Stomach (tissue), 9 donors: ENCODE measurements around the gene TBC1D14. TPM values are rescaled to one million over a fixed set of nuclear protein-coding genes. Genes with fewer than 3 reads are reported as not detected.
"Not testable (repeated sequence)": the region's sequence is repeated elsewhere in the genome, so short reads cannot be mapped to it uniquely, and the experiment has no call there.

ENCODE experiments used
- DNase-seq, 2 donors: peaks; one replicate each; pipeline versions ENCODE4 v3.0.0 to v3.0.0-alpha.2; 2013 to 2019
- H3K27ac ChIP-seq, 5 donors: fragments of 200-600 bp in 4 of 5; sonication (generic) in 4 of 5; one replicate each; pipeline ENCODE4 v1.5.1; 2013 to 2019; ENCODE audit warnings: mild to moderate bottlenecking in 1 of 5, moderate library complexity in 1 of 5
- H3K27me3 ChIP-seq, 3 donors: fragments of 200-600 bp; sonication (generic); one replicate each; pipeline ENCODE4 v1.5.1; 2017 to 2019; ENCODE audit warnings: mixed run types in 1 of 3
- H3K36me3 ChIP-seq, 4 donors: fragments of 200-600 bp; sonication (generic); 1 replicate in 3 of 4; 2 replicates in 1 of 4; pipeline ENCODE4 v1.5.1; 2016 to 2019
- H3K4me1 ChIP-seq, 4 donors: fragments of 200-600 bp; sonication (generic); one replicate each; pipeline ENCODE4 v1.5.1; 2016 to 2019
- H3K4me3 ChIP-seq, 4 donors: fragments of 200-600 bp; sonication (generic) in 3 of 4; one replicate each; pipeline ENCODE4 v1.5.1; 2016 to 2019; ENCODE audit warnings: mild to moderate bottlenecking in 1 of 4
- H3K9me3 ChIP-seq, 4 donors: fragments of 200-600 bp; sonication (generic); one replicate each; pipeline ENCODE4 v1.5.1; 2016 to 2019
- POLR2A ChIP-seq, 4 donors: fragments of 450-650 bp; IDR thresholded peaks; one replicate each; pipeline ENCODE4 v1.6.1; 2016; ENCODE audit warnings: antibody characterized with exemption in 4 of 4, control low read depth in 2 of 4, mild to moderate bottlenecking in 1 of 4, moderate library complexity in 1 of 4
- WGBS, 5 donors: extraction: QIAGEN DNeasy Blood & Tissue Kit in 3 of 5; methylation state at CpG; one replicate each; pipeline versions ENCODE4 v1.1.5 to v1.1.7; 2013 to 2018; 5-methylcytosine and 5-hydroxymethylcytosine counted together
- intact Hi-C: fragments of 100-400 bp; cut with DNase I; formaldehyde crosslinking; loops from one replicate; pipeline ENCODE4 v1.15.1; 2023; ENCODE audit warnings: low total_unique reads
- polyA plus RNA-seq, 3 donors: library from polyadenylated mRNA; stranded (reverse); fragments of 200-250 nt; gene quantifications; one replicate each; pipeline ENCODE4 v1.2.3, GENCODE V29; 2013
- total RNA-seq, 5 donors: library from RNA; depleted of rRNA; stranded (reverse); fragments of >200 nt; gene quantifications; one replicate each; pipeline versions ENCODE4 v1.1.0 to v1.2.3, GENCODE V29; 2014 to 2016
- TF ChIP-seq, protein P1 (sequence below), 7 experiments: fragments of 450-650 bp in 4 of 7; fragments of 200-600 bp in 3 of 7; sonication (generic) in 3 of 7; IDR thresholded peaks; one replicate each; pipeline ENCODE4 v1.5.1; 2016 to 2019; ENCODE audit warnings: antibody characterized with exemption in 7 of 7, control low read depth in 2 of 7, mild to moderate bottlenecking in 1 of 7
- donor health status: healthy with polysubstance abuse.
- donor health status: Bipolar disorder and iron deficiency.
- donor health status: healthy.

Gene TBC1D14
- total and polyA plus RNA-seq, 8 donors, result 19.5 to 72.4 (median 40.4) TPM

GRCh38 chr4:7077371-7077770, 167.7 kb downstream of the TBC1D14 start:
- Histone ChIP-seq H3K9me3 (no peaks in the 10 kb centered on the region), H3K27me3 (no peaks in the 10 kb centered on the region), H3K4me3 (no peak overlapping the region), H3K4me1 (peaks cover 0 to 5% (median 0%) of the 10 kb centered on the region in 4 donors), H3K36me3 (no peaks in the 10 kb centered on the region), H3K27ac (no peak overlapping the region)
- intact Hi-C loops, result loop anchor here (10.0 kb wide), 1 partner anchor 103 kb away; no protein-coding TSS in a partner anchor
- WGBS, 5 donors, result 89 to 98% (median 91%) methylated on average over 7 to 12 of the region's 12 CpGs
- DNase-seq, result no peak
- TF ChIP-seq, protein P1, sequence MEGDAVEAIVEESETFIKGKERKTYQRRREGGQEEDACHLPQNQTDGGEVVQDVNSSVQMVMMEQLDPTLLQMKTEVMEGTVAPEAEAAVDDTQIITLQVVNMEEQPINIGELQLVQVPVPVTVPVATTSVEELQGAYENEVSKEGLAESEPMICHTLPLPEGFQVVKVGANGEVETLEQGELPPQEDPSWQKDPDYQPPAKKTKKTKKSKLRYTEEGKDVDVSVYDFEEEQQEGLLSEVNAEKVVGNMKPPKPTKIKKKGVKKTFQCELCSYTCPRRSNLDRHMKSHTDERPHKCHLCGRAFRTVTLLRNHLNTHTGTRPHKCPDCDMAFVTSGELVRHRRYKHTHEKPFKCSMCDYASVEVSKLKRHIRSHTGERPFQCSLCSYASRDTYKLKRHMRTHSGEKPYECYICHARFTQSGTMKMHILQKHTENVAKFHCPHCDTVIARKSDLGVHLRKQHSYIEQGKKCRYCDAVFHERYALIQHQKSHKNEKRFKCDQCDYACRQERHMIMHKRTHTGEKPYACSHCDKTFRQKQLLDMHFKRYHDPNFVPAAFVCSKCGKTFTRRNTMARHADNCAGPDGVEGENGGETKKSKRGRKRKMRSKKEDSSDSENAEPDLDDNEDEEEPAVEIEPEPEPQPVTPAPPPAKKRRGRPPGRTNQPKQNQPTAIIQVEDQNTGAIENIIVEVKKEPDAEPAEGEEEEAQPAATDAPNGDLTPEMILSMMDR (IDR thresholded peaks at IDR 0.05), result no peak
- no peak for TF ChIP-seq POLR2A (IDR thresholded peaks at IDR 0.05)

- intact Hi-C loops, result loop anchor here (10.0 kb wide), 1 partner anchor 103 kb away; no protein-coding TSS in a partner anchor
- TF ChIP-seq POLR2A (IDR thresholded peaks at IDR 0.05), result no peak
- TF ChIP-seq, protein P1 (IDR thresholded peaks at IDR 0.05), result no peak
These were observed 168.4 kb downstream of the TBC1D14 start for GRCh38 chr4:7078025-7078424.

DNA sequence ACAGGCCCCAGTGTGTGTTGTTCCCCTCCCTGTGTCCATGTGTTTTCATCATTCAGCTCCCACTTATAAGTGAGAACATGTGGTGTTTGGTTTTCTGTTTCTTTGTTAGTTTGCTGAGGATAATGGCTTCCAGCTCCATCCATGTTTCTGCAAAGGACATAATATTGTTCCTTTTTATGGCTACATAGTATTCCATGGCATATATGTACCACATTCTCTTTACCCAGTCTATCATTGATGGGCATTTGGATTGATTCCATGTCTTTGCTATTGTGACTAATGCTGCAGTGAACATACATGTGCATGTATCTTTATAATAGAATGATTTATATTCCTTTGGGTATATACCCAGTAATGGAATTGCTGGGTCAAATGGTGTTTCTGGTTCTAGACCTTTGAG, 169.9 kb downstream of the TBC1D14 start:
- intact Hi-C loops, result loop anchor here (10.0 kb wide), 1 partner anchor 105 kb away; no protein-coding TSS in a partner anchor
- H3K36me3 ChIP-seq, H3K4me1 ChIP-seq, H3K4me3 ChIP-seq, DNase-seq, H3K27ac ChIP-seq, H3K9me3 ChIP-seq, H3K27me3 ChIP-seq: not testable (repeated sequence)

More at GRCh38 chr4:7078025-7078424, 168.4 kb downstream of the TBC1D14 start:
- no peaks in the 10 kb centered on the region for H3K36me3 ChIP-seq
- whole genome bisulfite sequencing, 5 donors, result 84 to 88% (median 86%) methylated on average over 5 of the region's 5 CpGs
- H3K9me3 ChIP-seq, result no peaks in the 10 kb centered on the region
- H3K4me3 ChIP-seq, result no peak overlapping the region
- H3K27ac ChIP-seq, result no peak overlapping the region
- no peaks in the 10 kb centered on the region for H3K27me3 ChIP-seq
- no peak for DNase-seq
- peaks cover 0 to 6% (median 0%) of the 10 kb centered on the region in 4 donors for H3K4me1 ChIP-seq

GRCh38 chr4:7079909-7080308, 170.3 kb downstream of the TBC1D14 start:
- WGBS, 5 donors, result 70 to 81% (median 73%) methylated on average over 2 of the region's 2 CpGs
- not testable (repeated sequence) for H3K27me3 ChIP-seq, H3K9me3 ChIP-seq, DNase-seq, H3K4me3 ChIP-seq, H3K36me3 ChIP-seq, H3K27ac ChIP-seq, H3K4me1 ChIP-seq
- intact Hi-C loops, result loop anchor here (10.0 kb wide), 1 partner anchor 105 kb away; no protein-coding TSS in a partner anchor

Other genes with a start within 250 kb of the TBC1D14 start
- 100 to 1,000 TPM in 2 of 5 donors, 10 to 100 TPM in 1, 1 to 10 TPM in 1, not detected in 1; 3.1 to 237 (median 93.3) TPM for gene S100P, start 215.9 kb upstream of the TBC1D14 start, total RNA-seq
- 1,000 to 10,000 TPM in 1 of 3 donors, 100 to 1,000 TPM in 2; 142 to 2,173 (median 337) TPM for gene S100P, start 215.9 kb upstream of the TBC1D14 start, polyA plus RNA-seq
- 10 to 100 TPM in 4 of 5 donors, 1 to 10 TPM in 1; 2.3 to 60.7 (median 51.7) TPM for gene MRFAP1L1, start 200.0 kb upstream of the TBC1D14 start, total RNA-seq
- gene MRFAP1L1, start 200.0 kb upstream of the TBC1D14 start, polyA plus RNA-seq, result 10 to 100 TPM; 54.6 to 61.9 (median 57.3) TPM
- gene BLOC1S4, start 193.7 kb upstream of the TBC1D14 start, total RNA-seq, result 10 to 100 TPM in 4 of 5 donors, 1 to 10 TPM in 1; 9.5 to 64.3 (median 31.5) TPM
- 10 to 100 TPM in 1 of 3 donors, 1 to 10 TPM in 2; 8.4 to 13.1 (median 8.9) TPM for gene BLOC1S4, start 193.7 kb upstream of the TBC1D14 start, polyA plus RNA-seq
- 10 to 100 TPM in 4 of 5 donors, 1 to 10 TPM in 1; 8.1 to 48.1 (median 23.2) TPM for gene KIAA0232, start 127.1 kb upstream of the TBC1D14 start, total RNA-seq
- 1 to 10 TPM; 5.1 to 7.5 (median 5.4) TPM for gene KIAA0232, start 127.1 kb upstream of the TBC1D14 start, polyA plus RNA-seq
- 10 to 100 TPM in 4 of 5 donors, 1 to 10 TPM in 1; 1.2 to 73.7 (median 19.3) TPM for gene TADA2B, start 133.5 kb downstream of the TBC1D14 start, total RNA-seq
- 10 to 100 TPM in 2 of 3 donors, 1 to 10 TPM in 1; 9.0 to 13.9 (median 12.5) TPM for gene TADA2B, start 133.5 kb downstream of the TBC1D14 start, polyA plus RNA-seq
- 10 to 100 TPM in 4 of 5 donors, not detected in 1; 11.4 to 53.6 (median 19.6) TPM for gene GRPEL1, start 158.2 kb downstream of the TBC1D14 start, total RNA-seq
- 10 to 100 TPM; 20.5 to 33.6 (median 25.5) TPM for gene GRPEL1, start 158.2 kb downstream of the TBC1D14 start, polyA plus RNA-seq